Nephron progenitor cell (in vitro differentiated cells): Measurements from ENCODE around the gene LRRC9.
"Not testable (repeated sequence)": the region's sequence is repeated elsewhere in the genome, so short reads cannot be mapped to it uniquely, and the experiment has no call there.

Experiments used
- DNase-seq: peaks from one replicate; pipeline ENCODE4 v3.0.0; 2021
- H3K27ac Mint-ChIP-seq: 2 replicates; pipeline ENCODE4 v1.8.0; 2021; ENCODE audit warnings: mild to moderate bottlenecking, moderate library complexity, mixed read lengths
- H3K27me3 Mint-ChIP-seq: 2 replicates; pipeline ENCODE4 v1.8.0; 2021; ENCODE audit warnings: mild to moderate bottlenecking, low read depth, mixed read lengths; ENCODE audit not compliant: poor library complexity
- H3K36me3 Mint-ChIP-seq: 2 replicates; pipeline ENCODE4 v1.8.0; 2021; ENCODE audit warnings: low read depth, mixed read lengths
- H3K4me1 Mint-ChIP-seq: 2 replicates; pipeline ENCODE4 v1.8.0; 2021; ENCODE audit warnings: mixed read lengths
- H3K4me3 Mint-ChIP-seq: 2 replicates; pipeline ENCODE4 v1.8.0; 2021; ENCODE audit warnings: mild to moderate bottlenecking, moderate library complexity, mixed read lengths
- H3K9me3 Mint-ChIP-seq: 2 replicates; pipeline ENCODE4 v1.8.0; 2021; ENCODE audit warnings: mild to moderate bottlenecking, moderate library complexity, mixed read lengths
- TF ChIP-seq, protein P1 (sequence below): fragments of 200-600 bp; sonication (generic); IDR thresholded peaks from 2 replicates; pipeline ENCODE4 v1.5.0; 2021; ENCODE audit warnings: antibody characterized with exemption

LRRC9 gene

DNA sequence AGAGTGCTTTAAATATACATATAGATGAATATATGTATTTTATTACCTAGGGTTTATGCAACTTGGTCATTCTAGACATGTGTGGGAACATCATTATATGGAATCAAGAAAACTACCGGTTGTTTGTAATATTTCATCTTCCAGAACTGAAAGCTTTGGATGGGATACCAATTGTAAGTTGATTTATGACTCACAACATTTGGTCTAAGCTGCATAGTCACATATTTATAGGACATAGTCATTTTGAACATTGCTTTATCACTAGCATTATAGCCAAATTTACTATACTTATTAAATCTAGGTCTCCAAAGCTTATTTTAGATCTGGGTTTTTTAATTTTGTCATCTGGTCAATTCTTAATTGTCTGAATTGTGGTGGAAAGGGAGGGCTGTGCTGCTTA, 88.1 kb downstream of the LRRC9 start:
- H3K4me3 Mint-ChIP-seq, result no peak overlapping the region
- peaks cover 20% of the 10 kb centered on the region for H3K9me3 Mint-ChIP-seq
- no peak for DNase-seq
- H3K27me3 Mint-ChIP-seq, result no peaks in the 10 kb centered on the region
- TF ChIP-seq, protein P1, sequence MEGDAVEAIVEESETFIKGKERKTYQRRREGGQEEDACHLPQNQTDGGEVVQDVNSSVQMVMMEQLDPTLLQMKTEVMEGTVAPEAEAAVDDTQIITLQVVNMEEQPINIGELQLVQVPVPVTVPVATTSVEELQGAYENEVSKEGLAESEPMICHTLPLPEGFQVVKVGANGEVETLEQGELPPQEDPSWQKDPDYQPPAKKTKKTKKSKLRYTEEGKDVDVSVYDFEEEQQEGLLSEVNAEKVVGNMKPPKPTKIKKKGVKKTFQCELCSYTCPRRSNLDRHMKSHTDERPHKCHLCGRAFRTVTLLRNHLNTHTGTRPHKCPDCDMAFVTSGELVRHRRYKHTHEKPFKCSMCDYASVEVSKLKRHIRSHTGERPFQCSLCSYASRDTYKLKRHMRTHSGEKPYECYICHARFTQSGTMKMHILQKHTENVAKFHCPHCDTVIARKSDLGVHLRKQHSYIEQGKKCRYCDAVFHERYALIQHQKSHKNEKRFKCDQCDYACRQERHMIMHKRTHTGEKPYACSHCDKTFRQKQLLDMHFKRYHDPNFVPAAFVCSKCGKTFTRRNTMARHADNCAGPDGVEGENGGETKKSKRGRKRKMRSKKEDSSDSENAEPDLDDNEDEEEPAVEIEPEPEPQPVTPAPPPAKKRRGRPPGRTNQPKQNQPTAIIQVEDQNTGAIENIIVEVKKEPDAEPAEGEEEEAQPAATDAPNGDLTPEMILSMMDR, result no peak
- no peaks in the 10 kb centered on the region for H3K4me1 Mint-ChIP-seq
- H3K27ac Mint-ChIP-seq, result no peak overlapping the region
- peaks cover 13% of the 10 kb centered on the region for H3K36me3 Mint-ChIP-seq

DNA sequence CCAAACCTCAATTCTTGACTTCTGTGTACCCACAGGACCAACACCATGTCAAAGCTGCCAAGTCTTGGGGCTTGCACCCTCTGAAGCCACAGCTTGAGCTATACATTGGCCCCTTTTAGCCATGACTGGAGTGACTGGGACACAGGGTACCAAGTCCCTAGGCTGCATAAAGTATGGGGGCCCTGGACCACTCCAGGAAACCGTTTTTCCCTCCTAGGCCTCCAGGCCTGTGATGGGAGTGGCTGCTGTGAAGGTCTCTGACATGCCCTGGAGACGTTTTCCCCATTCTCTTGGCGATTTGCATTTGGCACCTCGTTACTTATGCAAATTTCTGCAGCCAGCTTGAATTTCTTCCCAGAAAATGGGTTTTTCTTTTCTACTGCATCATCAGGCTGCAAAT, 90.3 kb downstream of the LRRC9 start:
- peaks cover 42% of the 10 kb centered on the region for H3K9me3 Mint-ChIP-seq
- not testable (repeated sequence) for H3K4me1 Mint-ChIP-seq, H3K27ac Mint-ChIP-seq, DNase-seq, H3K4me3 Mint-ChIP-seq, H3K27me3 Mint-ChIP-seq
- peaks cover 26% of the 10 kb centered on the region for H3K36me3 Mint-ChIP-seq

DNA sequence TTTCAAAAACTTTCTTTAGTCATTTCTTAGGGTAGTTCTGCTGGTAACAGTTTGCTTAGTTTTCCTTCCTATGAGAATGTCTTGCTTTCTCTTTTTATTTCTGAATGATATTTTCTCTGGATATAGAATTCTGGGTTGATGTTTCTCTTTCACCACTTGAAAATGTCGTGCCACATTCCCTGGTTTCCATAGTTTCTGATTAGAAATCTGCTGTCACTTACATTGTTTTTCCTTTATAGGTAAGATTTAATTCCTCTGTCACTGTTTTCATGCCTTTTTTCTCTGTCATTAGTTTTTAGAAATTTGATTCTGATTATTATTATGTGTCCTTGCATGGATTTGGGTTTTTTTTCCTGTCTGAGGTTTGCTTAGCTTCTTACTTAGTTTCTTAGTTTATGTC, 94.5 kb downstream of the LRRC9 start:
- peaks cover 48% of the 10 kb centered on the region for H3K9me3 Mint-ChIP-seq
- H3K4me3 Mint-ChIP-seq, result no peak overlapping the region
- TF ChIP-seq, protein P1, result no peak
- no peak overlapping the region for H3K27ac Mint-ChIP-seq
- H3K27me3 Mint-ChIP-seq, result no peaks in the 10 kb centered on the region
- no peak for DNase-seq
- H3K4me1 Mint-ChIP-seq, result no peaks in the 10 kb centered on the region
- peaks cover 21% of the 10 kb centered on the region for H3K36me3 Mint-ChIP-seq

DNA sequence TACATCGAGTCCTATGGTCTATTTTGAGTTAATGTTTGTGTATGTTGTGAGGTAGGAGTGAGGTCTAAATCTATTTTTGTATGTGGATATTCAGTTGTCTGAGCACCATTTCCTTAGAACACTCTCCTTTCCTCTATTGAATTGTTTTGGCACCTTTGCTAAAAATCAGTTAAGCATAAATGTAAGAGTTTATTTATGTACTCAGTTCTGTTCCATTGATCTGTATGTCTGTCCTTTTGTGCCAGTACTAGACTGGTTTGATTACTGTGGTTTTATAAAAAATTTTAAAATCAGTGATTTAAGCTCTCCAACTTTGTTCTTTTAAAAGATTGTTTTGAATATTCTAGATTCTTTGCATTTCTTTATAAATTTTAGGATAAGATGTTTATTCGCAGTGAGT, 101.7 kb downstream of the LRRC9 start:
- Mint-ChIP-seq H3K4me3 (no peak overlapping the region), H3K27ac (no peak overlapping the region), H3K36me3 (no peaks in the 10 kb centered on the region), H3K27me3 (no peaks in the 10 kb centered on the region), H3K9me3 (no peaks in the 10 kb centered on the region), H3K4me1 (no peaks in the 10 kb centered on the region)
- DNase-seq, result no peak
- TF ChIP-seq, protein P1, result no peak

DNA sequence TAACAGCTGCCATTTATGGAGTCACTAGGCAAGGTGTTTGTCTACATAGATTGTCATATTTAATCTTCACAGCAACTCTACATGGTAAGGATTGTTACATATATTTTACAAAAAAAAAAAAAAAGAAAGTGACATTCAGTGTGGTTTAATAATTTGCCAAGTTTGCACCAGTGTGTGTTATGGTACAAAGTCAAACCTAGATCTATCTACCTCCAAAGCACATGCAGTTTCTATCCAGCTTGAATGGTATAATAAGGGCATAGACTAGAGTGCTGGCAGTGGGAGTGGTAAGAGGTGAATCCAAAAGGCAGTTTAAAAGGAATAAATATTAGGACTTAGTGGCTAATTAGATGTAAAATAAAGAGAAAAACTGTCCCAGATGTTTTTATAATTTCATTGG, 105.6 kb downstream of the LRRC9 start:
- Mint-ChIP-seq H3K4me3 (no peak overlapping the region), H3K9me3 (no peaks in the 10 kb centered on the region), H3K27me3 (no peaks in the 10 kb centered on the region), H3K27ac (no peak overlapping the region), H3K4me1 (no peaks in the 10 kb centered on the region), H3K36me3 (no peaks in the 10 kb centered on the region)
- no peak for DNase-seq
- TF ChIP-seq, protein P1, result no peak

DNA sequence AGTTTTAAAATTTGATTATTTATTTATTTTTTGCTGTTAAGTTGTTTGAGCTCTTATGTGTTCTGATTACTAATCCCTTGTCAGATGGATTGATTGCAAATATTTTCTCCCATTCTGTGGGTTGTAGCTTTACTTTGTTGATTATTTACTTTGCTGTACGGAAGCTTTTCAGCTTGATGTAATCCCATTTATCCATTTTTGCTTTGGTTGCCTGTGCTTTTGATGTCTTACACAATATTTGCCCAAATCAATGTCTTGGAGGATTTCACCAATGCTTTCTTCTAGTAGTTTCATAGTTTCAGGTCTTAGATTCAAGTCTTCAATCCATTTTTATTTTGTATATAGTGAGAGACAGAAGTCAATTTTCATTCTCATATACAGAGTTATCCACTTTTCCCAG, 115.2 kb downstream of the LRRC9 start:
- Mint-ChIP-seq H3K27me3 (peaks cover 8% of the 10 kb centered on the region), H3K4me1 (no peaks in the 10 kb centered on the region), H3K4me3 (no peak overlapping the region), H3K27ac (no peak overlapping the region), H3K36me3 (no peaks in the 10 kb centered on the region), H3K9me3 (peaks cover 23% of the 10 kb centered on the region)
- DNase-seq, result no peak
- TF ChIP-seq, protein P1, result no peak

DNA sequence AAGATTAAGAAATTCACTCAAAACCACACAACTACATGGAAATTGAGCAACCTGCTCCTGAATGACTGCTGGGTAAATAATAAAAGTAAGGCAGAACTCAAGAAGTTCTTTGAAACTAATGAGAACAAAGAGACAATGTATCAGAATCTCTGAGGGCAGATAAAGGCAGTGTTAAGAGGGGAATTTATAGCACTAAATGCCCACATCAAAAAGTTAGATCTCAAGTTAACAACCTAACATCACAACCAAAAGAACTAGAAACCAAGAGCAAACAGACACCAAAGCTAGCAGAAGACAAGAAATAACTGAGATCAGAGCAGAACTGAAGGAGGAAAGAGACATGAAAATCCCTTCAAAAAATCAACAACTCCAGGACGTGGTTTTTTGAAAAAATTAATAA, 128.0 kb downstream of the LRRC9 start:
- DNase-seq, H3K4me1 Mint-ChIP-seq: not testable (repeated sequence)

More for the DNA sequence above, 128.0 kb downstream of the LRRC9 start:
- not testable (repeated sequence) for H3K27ac Mint-ChIP-seq, H3K27me3 Mint-ChIP-seq, H3K4me3 Mint-ChIP-seq
- Mint-ChIP-seq H3K36me3 (peaks cover 28% of the 10 kb centered on the region), H3K9me3 (peaks cover 62% of the 10 kb centered on the region)
